Measurements from ENCODE around the gene MNAT1.
"Not testable (repeated sequence)": the region's sequence is repeated elsewhere in the genome, so short reads cannot be mapped to it uniquely, and the experiment has no call there.

MNAT1 gene

DNA sequence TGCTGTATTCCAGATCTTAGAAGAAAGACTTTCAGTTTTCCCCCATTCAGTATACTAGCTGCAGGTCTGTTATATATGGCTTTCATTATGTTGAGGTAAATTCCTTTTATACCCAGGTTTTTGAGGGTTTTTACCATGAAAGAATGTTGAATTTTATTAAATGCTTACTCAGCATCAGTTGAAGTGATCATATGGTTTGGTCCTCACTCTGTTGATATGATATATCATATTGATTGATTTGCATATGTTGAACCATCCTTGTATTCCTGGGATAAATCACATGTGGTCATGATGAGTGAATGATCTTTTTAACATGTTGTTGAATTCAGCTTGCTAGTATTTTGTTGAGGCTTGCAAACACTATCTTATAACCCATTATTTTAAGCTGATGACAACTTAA lies 149.6 kb downstream of the MNAT1 start:
- TF ChIP-seq, protein P1, sequence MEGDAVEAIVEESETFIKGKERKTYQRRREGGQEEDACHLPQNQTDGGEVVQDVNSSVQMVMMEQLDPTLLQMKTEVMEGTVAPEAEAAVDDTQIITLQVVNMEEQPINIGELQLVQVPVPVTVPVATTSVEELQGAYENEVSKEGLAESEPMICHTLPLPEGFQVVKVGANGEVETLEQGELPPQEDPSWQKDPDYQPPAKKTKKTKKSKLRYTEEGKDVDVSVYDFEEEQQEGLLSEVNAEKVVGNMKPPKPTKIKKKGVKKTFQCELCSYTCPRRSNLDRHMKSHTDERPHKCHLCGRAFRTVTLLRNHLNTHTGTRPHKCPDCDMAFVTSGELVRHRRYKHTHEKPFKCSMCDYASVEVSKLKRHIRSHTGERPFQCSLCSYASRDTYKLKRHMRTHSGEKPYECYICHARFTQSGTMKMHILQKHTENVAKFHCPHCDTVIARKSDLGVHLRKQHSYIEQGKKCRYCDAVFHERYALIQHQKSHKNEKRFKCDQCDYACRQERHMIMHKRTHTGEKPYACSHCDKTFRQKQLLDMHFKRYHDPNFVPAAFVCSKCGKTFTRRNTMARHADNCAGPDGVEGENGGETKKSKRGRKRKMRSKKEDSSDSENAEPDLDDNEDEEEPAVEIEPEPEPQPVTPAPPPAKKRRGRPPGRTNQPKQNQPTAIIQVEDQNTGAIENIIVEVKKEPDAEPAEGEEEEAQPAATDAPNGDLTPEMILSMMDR (IDR thresholded peaks at IDR 0.05): no peak
- Histone ChIP-seq H3K27ac (no peak overlapping the region), H3K36me3 (no peaks in the 10 kb centered on the region), H3K9me3 (peaks cover 8% of the 10 kb centered on the region), H3K4me1 (ENCODE audit: control insufficient read depth in 1 of 2, insufficient read depth in 1 of 2, low read depth in 1 of 2, low read length in 1 of 2) (no peaks in the 10 kb centered on the region), H3K27me3 (no peaks in the 10 kb centered on the region), H3K4me3 (ENCODE audit: low read depth in 1 of 2, low read length in 1 of 2) (no peak overlapping the region)

- H3K27me3 ChIP-seq; H3K9me3 ChIP-seq; H3K36me3 ChIP-seq; H3K4me3 ChIP-seq (ENCODE audit: low read depth in 1 of 2, low read length in 1 of 2); H3K4me1 ChIP-seq (ENCODE audit: control insufficient read depth in 1 of 2, insufficient read depth in 1 of 2, low read depth in 1 of 2, low read length in 1 of 2); H3K27ac ChIP-seq: not testable (repeated sequence)
Observed at GRCh38 chr14:60890636-60891035, 156.1 kb downstream of the MNAT1 start.

DNA sequence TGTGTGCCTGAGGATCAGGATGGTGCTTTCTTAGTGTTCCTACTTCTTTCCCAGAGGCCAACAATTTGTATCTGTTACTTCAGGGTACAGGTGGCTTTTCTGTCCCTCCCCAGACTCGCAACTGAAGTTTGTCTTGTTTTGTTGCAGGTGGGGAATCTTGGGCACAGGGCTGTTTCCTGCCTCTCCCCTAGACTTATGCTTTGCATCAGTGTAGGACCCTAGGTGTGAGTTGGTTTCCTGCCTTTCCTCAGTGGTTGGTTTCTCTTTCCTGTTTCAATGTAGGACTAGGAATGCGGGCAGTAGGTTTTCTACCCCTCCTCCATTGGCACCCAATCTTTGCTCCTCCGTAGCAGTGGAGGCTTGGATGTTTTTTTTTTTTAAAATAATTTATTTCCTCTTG lies 159.3 kb downstream of the MNAT1 start:
- no peaks in the 10 kb centered on the region for H3K27me3 ChIP-seq
- no peaks in the 10 kb centered on the region for H3K4me1 ChIP-seq (ENCODE audit: control insufficient read depth in 1 of 2, insufficient read depth in 1 of 2, low read depth in 1 of 2, low read length in 1 of 2)
- H3K27ac ChIP-seq: no peak overlapping the region
- no peak overlapping the region for H3K4me3 ChIP-seq (ENCODE audit: low read depth in 1 of 2, low read length in 1 of 2)
- TF ChIP-seq, protein P1 (IDR thresholded peaks at IDR 0.05): no peak
- no peaks in the 10 kb centered on the region for H3K36me3 ChIP-seq
- H3K9me3 ChIP-seq: no peaks in the 10 kb centered on the region

GRCh38 chr14:60904381-60904780 lies 169.8 kb downstream of the MNAT1 start:
- Histone ChIP-seq H3K9me3 (no peaks in the 10 kb centered on the region), H3K4me3 (ENCODE audit: low read depth in 1 of 2, low read length in 1 of 2) (no peak overlapping the region), H3K4me1 (ENCODE audit: control insufficient read depth in 1 of 2, insufficient read depth in 1 of 2, low read depth in 1 of 2, low read length in 1 of 2) (no peaks in the 10 kb centered on the region), H3K36me3 (no peaks in the 10 kb centered on the region), H3K27ac (no peak overlapping the region), H3K27me3 (no peaks in the 10 kb centered on the region)
- TF ChIP-seq, protein P1 (IDR thresholded peaks at IDR 0.05): no peak

DNA sequence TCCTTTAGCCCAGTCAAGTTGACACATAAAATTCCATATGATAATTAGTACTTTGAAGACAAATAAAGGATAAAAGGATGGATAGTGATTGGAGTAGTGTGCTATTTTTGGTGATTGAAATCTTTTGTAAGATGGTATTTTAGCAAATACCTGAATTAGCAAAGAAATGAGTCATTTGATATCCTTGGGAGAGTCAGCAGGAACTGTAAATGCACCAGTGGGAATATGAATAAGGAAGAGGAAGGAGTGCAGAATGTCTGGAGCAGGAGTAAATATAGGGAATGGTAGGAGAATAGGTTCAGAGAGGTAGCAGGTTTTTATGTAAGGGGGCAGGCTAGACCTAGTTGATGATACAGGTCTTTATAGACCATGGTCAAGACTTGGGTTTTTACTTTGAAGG lies 171.4 kb downstream of the MNAT1 start:
- TF ChIP-seq, protein P1 (IDR thresholded peaks at IDR 0.05): no peak
- H3K27me3 ChIP-seq: no peaks in the 10 kb centered on the region
- H3K4me1 ChIP-seq (ENCODE audit: control insufficient read depth in 1 of 2, insufficient read depth in 1 of 2, low read depth in 1 of 2, low read length in 1 of 2): no peaks in the 10 kb centered on the region
- no peak overlapping the region for H3K4me3 ChIP-seq (ENCODE audit: low read depth in 1 of 2, low read length in 1 of 2)
- no peak overlapping the region for H3K27ac ChIP-seq
- H3K36me3 ChIP-seq: no peaks in the 10 kb centered on the region
- no peaks in the 10 kb centered on the region for H3K9me3 ChIP-seq

DNA sequence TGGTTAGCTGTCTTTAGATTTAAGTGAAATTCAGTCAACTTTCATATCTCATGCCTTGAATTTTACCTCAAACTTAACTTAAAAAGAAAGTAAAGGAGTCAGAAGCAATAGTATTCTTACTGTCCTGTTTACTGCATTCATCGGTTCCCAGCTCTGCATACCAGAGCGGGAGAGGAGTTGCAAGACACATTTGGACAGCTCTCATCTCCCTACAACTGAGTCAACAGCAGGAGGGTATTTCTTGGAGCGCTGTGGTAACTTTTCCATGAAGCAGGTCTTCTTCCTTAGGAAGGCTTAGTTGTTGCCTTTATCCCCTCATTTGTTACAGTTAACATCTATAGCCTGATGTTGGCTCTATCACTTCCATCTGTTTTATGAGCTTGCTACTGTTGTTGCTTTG lies 181.2 kb downstream of the MNAT1 start:
- H3K27me3 ChIP-seq: no peaks in the 10 kb centered on the region
- H3K36me3 ChIP-seq: no peaks in the 10 kb centered on the region
- no peaks in the 10 kb centered on the region for H3K4me1 ChIP-seq (ENCODE audit: control insufficient read depth in 1 of 2, insufficient read depth in 1 of 2, low read depth in 1 of 2, low read length in 1 of 2)
- TF ChIP-seq, protein P1 (IDR thresholded peaks at IDR 0.05): no peak
- no peak overlapping the region for H3K27ac ChIP-seq
- H3K4me3 ChIP-seq (ENCODE audit: low read depth in 1 of 2, low read length in 1 of 2): no peak overlapping the region
- no peaks in the 10 kb centered on the region for H3K9me3 ChIP-seq

Measured in neutrophil (primary cell).